Putamen (tissue), 1 donor: ENCODE measurements around the gene GAP43.

ENCODE experiments used
- DNase-seq: peaks from one replicate; pipeline ENCODE4 v3.0.0-alpha.2; 2016; ENCODE audit warnings: low spot score

The GAP43 gene

GRCh38 chr3:115766587-115767482 is 143.5 kb downstream of the GAP43 start:
- DNase-seq: no peak

- no peak for DNase-seq
Observed at GRCh38 chr3:115768661-115769060, 145.4 kb downstream of the GAP43 start.
